ENCODE results near the gene ETV7. TPM values are rescaled to one million over a fixed set of nuclear protein-coding genes. Genes with fewer than 3 reads are reported as not detected.

The ETV7 gene
- total RNA-seq, 3 donors from 2014 or later = 0.44 to 0.98 (median 0.80) TPM

GRCh38 chr6:36333171-36333895, 54.1 kb downstream of the ETV7 start:
- DNase-seq (ENCODE audit: low spot score in 2 of 2) = no peak
- TF ChIP-seq POLR2AphosphoS5 (IDR thresholded peaks at IDR 0.05) (no peak), CTCF (IDR thresholded peaks at IDR 0.05) (no peak), POLR2A (IDR thresholded peaks at IDR 0.05) (no peak)
- H3K27me3 ChIP-seq = no peaks in the 10 kb centered on the region

GRCh38 chr6:36331381-36331780, 56.1 kb downstream of the ETV7 start:
- Histone ChIP-seq H3K27ac (no peak overlapping the region), H3K36me3 (no peaks in the 10 kb centered on the region), H3K4me3 (no peak overlapping the region), H3K4me1 (no peaks in the 10 kb centered on the region), H3K9me3 (no peaks in the 10 kb centered on the region), H3K27me3 (no peaks in the 10 kb centered on the region)
- TF ChIP-seq POLR2AphosphoS5 (IDR thresholded peaks at IDR 0.05) (no peak), POLR2A (IDR thresholded peaks at IDR 0.05) (no peak), CTCF (IDR thresholded peaks at IDR 0.05) (no peak)
- intact Hi-C loops (cut with DNase I; ENCODE audit: low total_unique reads) = no loop called here
- no peak for DNase-seq (ENCODE audit: low spot score in 2 of 2)

More at GRCh38 chr6:36333171-36333895, 54.1 kb downstream of the ETV7 start:
- H3K27ac ChIP-seq = no peak overlapping the region
- intact Hi-C loops (cut with DNase I; ENCODE audit: low total_unique reads) = no loop called here
- H3K4me1 ChIP-seq = no peaks in the 10 kb centered on the region
- no peaks in the 10 kb centered on the region for H3K9me3 ChIP-seq
- H3K4me3 ChIP-seq = no peak overlapping the region
- H3K36me3 ChIP-seq = no peaks in the 10 kb centered on the region

GRCh38 chr6:36330366-36330765, 57.1 kb downstream of the ETV7 start:
- no peaks in the 10 kb centered on the region for H3K9me3 ChIP-seq
- DNase-seq (ENCODE audit: low spot score in 2 of 2) = no peak
- H3K4me1 ChIP-seq = no peaks in the 10 kb centered on the region
- no peaks in the 10 kb centered on the region for H3K27me3 ChIP-seq
- TF ChIP-seq POLR2AphosphoS5 (IDR thresholded peaks at IDR 0.05) = no peak
- TF ChIP-seq CTCF (IDR thresholded peaks at IDR 0.05) = no peak
- TF ChIP-seq POLR2A (IDR thresholded peaks at IDR 0.05) = no peak
- no peak overlapping the region for H3K4me3 ChIP-seq
- no peaks in the 10 kb centered on the region for H3K36me3 ChIP-seq
- intact Hi-C loops (cut with DNase I; ENCODE audit: low total_unique reads) = no loop called here
- no peak overlapping the region for H3K27ac ChIP-seq

- Histone ChIP-seq H3K4me3 (no peak overlapping the region), H3K27me3 (no peaks in the 10 kb centered on the region), H3K4me1 (no peaks in the 10 kb centered on the region), H3K9me3 (no peaks in the 10 kb centered on the region), H3K36me3 (no peaks in the 10 kb centered on the region), H3K27ac (no peak overlapping the region)
- intact Hi-C loops (cut with DNase I; ENCODE audit: low total_unique reads) = no loop called here
- TF ChIP-seq POLR2A (IDR thresholded peaks at IDR 0.05) (no peak), CTCF (IDR thresholded peaks at IDR 0.05) (no peak), POLR2AphosphoS5 (IDR thresholded peaks at IDR 0.05) (no peak)
- DNase-seq (ENCODE audit: low spot score in 2 of 2) = no peak
Observed at GRCh38 chr6:36329798-36330291, 57.6 kb downstream of the ETV7 start.

- intact Hi-C loops (cut with DNase I; ENCODE audit: low total_unique reads) = no loop called here
- Histone ChIP-seq H3K36me3 (no peaks in the 10 kb centered on the region), H3K27ac (no peak overlapping the region), H3K4me1 (no peaks in the 10 kb centered on the region), H3K9me3 (no peaks in the 10 kb centered on the region), H3K4me3 (no peak overlapping the region), H3K27me3 (no peaks in the 10 kb centered on the region)
- DNase-seq (ENCODE audit: low spot score in 2 of 2) = no peak
- TF ChIP-seq CTCF (IDR thresholded peaks at IDR 0.05) (no peak), POLR2A (IDR thresholded peaks at IDR 0.05) (no peak), POLR2AphosphoS5 (IDR thresholded peaks at IDR 0.05) (no peak)
Observed at GRCh38 chr6:36328600-36328999, 58.9 kb downstream of the ETV7 start.

All from breast epithelium (tissue), 4 donors.